NT2/D1 (cell line): ENCODE measurements around the gene CDH22.
A peak's percentile ranks its signal among the peaks of the same experiment; 100 is the strongest.

Source experiments
- DNase-seq: peaks from one replicate; pipeline ENCODE4 v3.0.0-alpha.2; 2011; ENCODE audit warnings: low read depth, low spot score
- H3K27me3 ChIP-seq: 2 replicates; pipeline ENCODE4 v1.6.0; 2011; ENCODE audit warnings: mild to moderate bottlenecking; ENCODE audit not compliant: insufficient read length, insufficient read depth
- H3K36me3 ChIP-seq: 2 replicates; pipeline ENCODE4 v1.6.1; 2011; ENCODE audit warnings: mild to moderate bottlenecking, low read length, mixed read lengths; ENCODE audit not compliant: insufficient read depth, insufficient read length
- H3K4me1 ChIP-seq: 2 replicates; pipeline ENCODE4 v1.5.1; 2011; ENCODE audit not compliant: insufficient read depth, insufficient read length
- H3K4me3 ChIP-seq: 2 replicates; pipeline ENCODE4 v1.5.1; 2011; ENCODE audit warnings: low read depth; ENCODE audit not compliant: insufficient read length
- H3K9ac ChIP-seq: 2 replicates; pipeline ENCODE4 v1.6.0; 2011; ENCODE audit warnings: low read depth; ENCODE audit not compliant: insufficient read length
- H3K9me3 ChIP-seq: 2 replicates; pipeline ENCODE4 v1.5.1; 2011; ENCODE audit warnings: mild to moderate bottlenecking, low read length; ENCODE audit not compliant: insufficient read depth
- SUZ12 ChIP-seq: IDR thresholded peaks from 2 replicates; pipeline ENCODE4 v1.6.1; 2011; ENCODE audit not compliant: insufficient read length, insufficient read depth; ENCODE audit errors: extremely low read depth
- YY1 ChIP-seq: IDR thresholded peaks from 2 replicates; pipeline ENCODE4 v1.6.1; 2011; ENCODE audit not compliant: insufficient read length, insufficient read depth
- ZNF274 ChIP-seq: IDR thresholded peaks from 2 replicates; pipeline ENCODE4 v1.6.1; 2011; ENCODE audit warnings: mild to moderate bottlenecking, low read depth, low read length

CDH22 gene

DNA sequence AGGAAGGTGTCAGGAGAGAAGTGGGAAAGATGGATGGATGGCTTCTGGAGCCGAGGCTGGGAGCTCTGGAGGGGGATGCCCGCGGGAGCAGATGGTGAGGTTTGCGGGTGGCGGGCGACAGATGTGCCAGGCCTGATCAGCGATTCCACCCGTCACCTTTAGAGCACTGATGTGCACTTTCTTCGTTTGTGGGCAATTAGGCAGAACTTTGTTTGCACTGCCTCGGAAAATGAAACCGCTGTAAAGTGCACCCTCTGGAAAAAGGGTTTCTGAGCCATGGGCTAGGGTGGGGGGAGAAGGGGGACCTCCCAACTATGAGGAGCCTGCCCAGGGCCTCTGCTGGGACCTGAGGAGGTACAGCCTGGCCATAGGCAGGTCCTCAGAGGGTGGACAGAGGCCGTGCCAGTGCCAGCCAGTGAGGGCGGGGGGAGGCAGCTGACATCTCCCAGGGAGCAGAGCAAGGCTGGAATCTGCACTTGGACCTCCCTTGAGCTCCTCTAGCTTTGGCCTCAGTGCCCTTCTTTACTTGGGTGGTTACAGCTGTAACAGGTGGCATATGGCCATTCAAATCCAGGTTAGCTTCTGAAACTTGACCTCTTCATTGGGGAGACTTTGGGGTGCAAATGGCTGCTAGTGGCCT, 131.4 kb downstream of the CDH22 start:
- no peaks in the 10 kb centered on the region for H3K36me3 ChIP-seq
- peaks cover 48% of the 10 kb centered on the region for H3K27me3 ChIP-seq
- no peak overlapping the region for H3K9ac ChIP-seq
- TF ChIP-seq ZNF274, result no peak
- H3K4me3 ChIP-seq, result no peak overlapping the region
- no peak for DNase-seq
- H3K9me3 ChIP-seq, result no peaks in the 10 kb centered on the region
- peaks cover 3% of the 10 kb centered on the region for H3K4me1 ChIP-seq

DNA sequence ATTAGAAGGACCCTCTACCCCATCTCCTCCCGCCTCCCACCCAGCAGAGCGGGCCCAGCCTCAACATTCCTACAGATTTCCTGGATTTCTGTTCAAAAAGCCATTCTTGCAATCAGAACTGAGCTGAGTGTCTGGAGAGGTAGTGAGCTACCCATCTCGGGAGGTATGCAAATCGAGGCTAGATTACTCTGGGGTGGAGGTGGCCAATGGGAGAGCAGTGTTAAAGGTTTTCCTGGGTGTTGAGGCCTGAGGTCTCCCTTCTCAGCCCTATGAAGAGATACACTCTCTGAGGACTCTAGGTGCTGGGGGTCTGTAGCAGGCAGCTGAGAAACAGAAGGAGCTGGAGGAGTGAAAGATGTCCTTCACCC, 133.2 kb downstream of the CDH22 start:
- no peak for TF ChIP-seq SUZ12
- TF ChIP-seq YY1, result no peak
- no peak for TF ChIP-seq ZNF274
- H3K4me3 ChIP-seq, result no peak overlapping the region
- H3K9me3 ChIP-seq, result no peaks in the 10 kb centered on the region
- H3K36me3 ChIP-seq, result no peaks in the 10 kb centered on the region
- H3K4me1 ChIP-seq, result peaks cover 3% of the 10 kb centered on the region
- H3K27me3 ChIP-seq, result peaks cover 51% of the 10 kb centered on the region
- H3K9ac ChIP-seq, result no peak overlapping the region
- no peak for DNase-seq

DNA sequence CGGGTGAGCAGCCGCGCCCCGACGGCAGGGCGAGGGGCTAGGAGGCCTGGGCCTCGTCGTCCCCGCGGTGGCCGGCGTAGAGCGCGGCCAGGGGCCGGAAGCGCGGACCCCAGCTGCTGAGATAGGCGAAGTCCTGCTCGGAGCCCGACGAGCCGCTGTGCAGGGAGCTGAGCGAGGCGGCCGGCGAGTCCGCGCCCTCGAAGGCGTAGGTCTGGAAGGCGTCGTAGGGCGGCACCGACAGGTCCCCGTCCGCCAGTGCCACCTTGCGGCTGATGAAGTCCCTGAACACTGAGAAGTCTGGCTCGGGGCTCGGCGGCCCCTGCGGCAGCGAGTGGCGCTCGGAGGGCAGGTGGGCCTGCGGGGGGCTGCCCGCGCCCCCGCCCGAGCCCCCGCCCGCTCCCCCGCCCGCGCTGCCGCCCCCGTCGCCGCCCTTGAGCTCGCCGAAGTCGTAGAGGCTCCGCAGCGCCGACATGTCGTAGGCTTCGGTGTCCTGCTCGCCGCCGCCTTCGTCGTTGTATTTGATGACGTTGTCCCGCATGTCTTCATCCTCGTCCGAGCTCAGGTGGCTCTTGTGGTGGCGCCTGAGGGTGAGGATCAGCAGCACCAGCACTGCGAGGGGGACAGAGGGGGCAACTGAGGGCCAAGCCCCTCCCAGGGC, 133.7 kb downstream of the CDH22 start:
- Histone ChIP-seq H3K9me3 (no peaks in the 10 kb centered on the region), H3K4me3 (peak overlapping the region; percentile 17), H3K27me3 (peaks cover 51% of the 10 kb centered on the region), H3K9ac (peak overlapping the region; percentile 59), H3K36me3 (no peaks in the 10 kb centered on the region), H3K4me1 (peaks cover 4% of the 10 kb centered on the region)
- TF ChIP-seq SUZ12, result no peak
- TF ChIP-seq ZNF274, result no peak
- TF ChIP-seq YY1, result no peak
- peak; percentile 80 for DNase-seq

DNA sequence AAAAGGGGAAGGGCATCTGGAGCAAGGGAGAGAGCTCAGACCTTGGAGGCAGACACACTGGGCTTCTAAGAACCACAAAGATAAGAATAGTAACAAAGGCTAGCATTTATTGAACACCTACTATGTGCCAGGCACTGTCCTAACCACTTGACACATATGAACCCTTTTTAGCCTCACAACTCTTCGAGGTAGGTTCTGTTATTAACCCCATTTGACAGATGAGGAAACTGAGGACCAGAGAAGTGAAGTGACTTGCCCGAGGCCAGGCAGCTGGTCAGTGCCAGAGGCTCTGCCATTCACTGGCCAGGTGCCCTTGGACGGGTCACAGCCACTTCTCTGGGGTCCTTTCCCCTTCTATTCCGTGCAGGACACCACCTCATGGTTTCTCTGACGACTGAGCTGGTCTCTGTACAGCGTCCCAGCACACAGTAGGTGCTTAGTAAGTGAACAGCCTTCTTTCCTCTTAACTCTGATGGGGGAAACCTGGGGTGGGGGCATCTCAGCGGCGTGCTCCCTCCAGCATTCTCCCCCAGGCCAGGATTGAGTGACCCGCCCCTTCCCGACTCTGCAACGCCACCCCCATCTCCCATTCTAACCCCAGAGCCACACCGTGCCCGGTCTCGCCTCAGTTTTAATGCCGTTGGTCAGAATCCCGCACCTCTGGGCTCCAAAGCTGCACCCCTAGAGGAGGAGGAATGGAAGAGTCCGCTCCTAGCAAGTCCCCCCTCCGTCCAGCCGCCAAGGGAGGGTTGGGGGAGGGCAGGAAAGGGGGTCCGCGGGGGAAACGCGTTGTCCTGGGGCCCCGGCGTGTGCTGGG, 134.4 kb downstream of the CDH22 start:
- peaks cover 51% of the 10 kb centered on the region for H3K27me3 ChIP-seq
- H3K9ac ChIP-seq, result peak overlapping the region; percentile 59
- H3K9me3 ChIP-seq, result no peaks in the 10 kb centered on the region
- peak overlapping the region; percentile 17 for H3K4me3 ChIP-seq
- H3K36me3 ChIP-seq, result no peaks in the 10 kb centered on the region
- no peak for DNase-seq
- H3K4me1 ChIP-seq, result peaks cover 6% of the 10 kb centered on the region
- TF ChIP-seq SUZ12 (no peak), YY1 (no peak), ZNF274 (no peak)

DNA sequence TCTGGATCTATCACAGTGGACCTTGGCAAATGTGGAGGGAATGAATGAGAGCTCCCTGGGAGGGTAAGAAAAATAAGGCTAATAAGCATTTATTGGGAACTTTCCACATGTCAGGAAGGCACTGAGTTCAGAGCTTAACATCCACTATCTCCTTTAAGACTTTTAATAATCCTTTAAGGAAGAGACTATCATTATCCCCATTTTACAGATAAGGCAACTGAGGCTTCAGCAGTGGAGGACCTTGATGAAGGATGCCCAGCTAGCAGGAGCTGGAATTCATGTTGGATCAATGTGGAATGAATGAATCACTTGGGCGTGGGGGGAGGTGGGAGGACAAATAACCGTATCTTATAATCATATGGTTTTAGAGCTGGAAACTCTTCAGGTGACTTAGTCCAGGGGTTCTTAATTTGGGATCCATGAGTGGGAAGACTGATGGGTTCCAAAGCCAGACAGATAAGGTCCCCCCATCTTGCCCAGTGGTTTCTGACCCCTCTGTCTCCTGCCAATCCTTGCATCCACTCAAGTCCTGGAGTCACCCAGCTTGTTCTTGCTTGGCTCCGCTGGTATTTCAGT, 135.2 kb downstream of the CDH22 start:
- H3K4me3 ChIP-seq, result no peak overlapping the region
- H3K27me3 ChIP-seq, result peaks cover 51% of the 10 kb centered on the region
- H3K4me1 ChIP-seq, result peaks cover 6% of the 10 kb centered on the region
- no peaks in the 10 kb centered on the region for H3K9me3 ChIP-seq
- TF ChIP-seq SUZ12 (no peak), YY1 (no peak), ZNF274 (no peak)
- H3K9ac ChIP-seq, result no peak overlapping the region
- H3K36me3 ChIP-seq, result no peaks in the 10 kb centered on the region
- no peak for DNase-seq

DNA sequence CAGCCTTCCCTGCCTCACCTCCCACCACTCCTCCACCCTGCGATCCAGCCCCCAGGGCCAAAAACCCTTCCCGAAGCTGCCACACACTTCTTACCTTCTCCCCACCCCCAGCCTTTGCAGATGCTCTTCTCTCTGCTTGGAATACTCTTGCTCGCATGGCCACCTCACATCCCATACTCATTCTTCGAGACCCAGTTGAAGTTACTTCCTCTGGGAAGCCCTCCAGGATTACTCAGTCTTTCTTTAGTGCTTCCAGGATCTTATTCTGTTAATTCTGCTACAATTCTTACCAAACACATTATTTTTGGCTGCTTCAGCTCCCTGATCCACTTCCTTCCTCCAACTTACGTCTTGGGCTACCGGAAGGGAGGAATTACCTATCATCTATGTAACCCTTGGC, 135.8 kb downstream of the CDH22 start:
- H3K9me3 ChIP-seq, result no peaks in the 10 kb centered on the region
- TF ChIP-seq ZNF274 (no peak), YY1 (no peak), SUZ12 (no peak)
- no peaks in the 10 kb centered on the region for H3K36me3 ChIP-seq
- peaks cover 46% of the 10 kb centered on the region for H3K27me3 ChIP-seq
- no peak overlapping the region for H3K9ac ChIP-seq
- DNase-seq, result no peak
- no peak overlapping the region for H3K4me3 ChIP-seq
- H3K4me1 ChIP-seq, result peaks cover 6% of the 10 kb centered on the region

DNA sequence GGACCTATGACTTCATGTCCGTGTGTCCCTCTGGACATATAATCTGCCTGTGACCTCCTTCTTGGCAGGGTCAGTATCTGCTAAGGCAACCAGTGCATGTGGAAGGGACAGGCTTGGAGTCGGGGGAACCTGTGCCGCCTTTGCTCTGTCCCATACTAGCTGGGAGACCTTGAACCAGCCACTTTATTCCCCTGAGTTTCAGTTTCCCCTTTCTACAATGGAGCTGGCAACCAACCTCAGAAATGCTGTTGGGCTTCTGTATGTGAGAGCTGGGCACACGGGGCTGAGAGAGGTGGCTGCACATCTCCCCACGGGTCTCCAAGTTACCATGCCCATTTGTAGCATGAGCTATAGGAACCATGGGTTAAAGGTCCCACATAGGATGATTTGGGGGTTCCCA, 136.4 kb downstream of the CDH22 start:
- Histone ChIP-seq H3K4me1 (peaks cover 6% of the 10 kb centered on the region), H3K9me3 (no peaks in the 10 kb centered on the region), H3K36me3 (no peaks in the 10 kb centered on the region), H3K4me3 (no peak overlapping the region), H3K9ac (no peak overlapping the region), H3K27me3 (peaks cover 46% of the 10 kb centered on the region)
- TF ChIP-seq ZNF274 (no peak), SUZ12 (no peak), YY1 (no peak)
- DNase-seq, result no peak
